Glutamatergic neuron (in vitro differentiated cells): ENCODE results near the gene SSBP3. TPM values are rescaled to one million over a fixed set of nuclear protein-coding genes. Genes with fewer than 3 reads are reported as not detected.

ENCODE experiments used
- DNase-seq: peaks from one replicate; pipeline ENCODE4 v3.0.0; 2022
- H3K27ac Mint-ChIP-seq: one replicate; pipeline ENCODE4 v1.8.0; 2020; ENCODE audit warnings: mild to moderate bottlenecking, mixed read lengths, inconsistent platforms; ENCODE audit not compliant: unreplicated experiment
- H3K27me3 Mint-ChIP-seq: one replicate; pipeline ENCODE4 v1.8.0; 2020; ENCODE audit warnings: mild to moderate bottlenecking, moderate library complexity, mixed read lengths, inconsistent platforms; ENCODE audit not compliant: unreplicated experiment
- H3K36me3 Mint-ChIP-seq: one replicate; pipeline ENCODE4 v1.8.0; 2020; ENCODE audit warnings: mild to moderate bottlenecking, mixed read lengths, inconsistent platforms; ENCODE audit not compliant: unreplicated experiment
- H3K4me1 Mint-ChIP-seq: one replicate; pipeline ENCODE4 v1.8.0; 2020; ENCODE audit warnings: mild to moderate bottlenecking, low read depth, mixed read lengths, inconsistent platforms; ENCODE audit not compliant: unreplicated experiment
- H3K4me3 Mint-ChIP-seq: one replicate; pipeline ENCODE4 v1.8.0; 2020; ENCODE audit warnings: mild to moderate bottlenecking, mixed read lengths, inconsistent platforms; ENCODE audit not compliant: unreplicated experiment
- H3K9me3 Mint-ChIP-seq: one replicate; pipeline ENCODE4 v1.8.0; 2020; ENCODE audit warnings: mild to moderate bottlenecking, moderate library complexity, mixed read lengths, inconsistent platforms; ENCODE audit not compliant: unreplicated experiment
- total RNA-seq: library from RNA; stranded (reverse); fragmentation: NEBNext Ultra II Directional; extraction: Animal tissue kit (Norgen Biotek cat#: 25700); gene quantifications from one replicate; pipeline ENCODE4 v1.2.1, GENCODE V29; 2021; ENCODE audit not compliant: unreplicated experiment
- TF ChIP-seq, protein P1 (sequence below): fragments of 200-600 bp; sonication (generic); IDR thresholded peaks from one replicate; pipeline ENCODE4 v1.5.0; 2021; ENCODE audit not compliant: partially characterized antibody, unreplicated experiment

The SSBP3 gene
- total RNA-seq, 1 donor from 2014 or later = 608 TPM

GRCh38 chr1:54328066-54328636 is 78.0 kb downstream of the SSBP3 start:
- TF ChIP-seq, protein P1, sequence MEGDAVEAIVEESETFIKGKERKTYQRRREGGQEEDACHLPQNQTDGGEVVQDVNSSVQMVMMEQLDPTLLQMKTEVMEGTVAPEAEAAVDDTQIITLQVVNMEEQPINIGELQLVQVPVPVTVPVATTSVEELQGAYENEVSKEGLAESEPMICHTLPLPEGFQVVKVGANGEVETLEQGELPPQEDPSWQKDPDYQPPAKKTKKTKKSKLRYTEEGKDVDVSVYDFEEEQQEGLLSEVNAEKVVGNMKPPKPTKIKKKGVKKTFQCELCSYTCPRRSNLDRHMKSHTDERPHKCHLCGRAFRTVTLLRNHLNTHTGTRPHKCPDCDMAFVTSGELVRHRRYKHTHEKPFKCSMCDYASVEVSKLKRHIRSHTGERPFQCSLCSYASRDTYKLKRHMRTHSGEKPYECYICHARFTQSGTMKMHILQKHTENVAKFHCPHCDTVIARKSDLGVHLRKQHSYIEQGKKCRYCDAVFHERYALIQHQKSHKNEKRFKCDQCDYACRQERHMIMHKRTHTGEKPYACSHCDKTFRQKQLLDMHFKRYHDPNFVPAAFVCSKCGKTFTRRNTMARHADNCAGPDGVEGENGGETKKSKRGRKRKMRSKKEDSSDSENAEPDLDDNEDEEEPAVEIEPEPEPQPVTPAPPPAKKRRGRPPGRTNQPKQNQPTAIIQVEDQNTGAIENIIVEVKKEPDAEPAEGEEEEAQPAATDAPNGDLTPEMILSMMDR = no peak
- Mint-ChIP-seq H3K27ac (peak overlapping the region; percentile 97), H3K27me3 (peaks cover 39% of the 10 kb centered on the region)

GRCh38 chr1:54327386-54328065 is 78.7 kb downstream of the SSBP3 start:
- no peaks in the 10 kb centered on the region for H3K36me3 Mint-ChIP-seq
- peaks cover 97% of the 10 kb centered on the region for H3K4me1 Mint-ChIP-seq
- DNase-seq = peak; percentile 72
- H3K27ac Mint-ChIP-seq = peak overlapping the region; percentile 97
- peaks cover 75% of the 10 kb centered on the region for H3K9me3 Mint-ChIP-seq
- peak overlapping the region; percentile 81 for H3K4me3 Mint-ChIP-seq
- TF ChIP-seq, protein P1 = no peak
- H3K27me3 Mint-ChIP-seq = peaks cover 40% of the 10 kb centered on the region

More at GRCh38 chr1:54328066-54328636, 78.0 kb downstream of the SSBP3 start:
- Mint-ChIP-seq H3K4me3 (peak overlapping the region; percentile 81), H3K36me3 (no peaks in the 10 kb centered on the region), H3K4me1 (peaks cover 97% of the 10 kb centered on the region), H3K9me3 (peaks cover 75% of the 10 kb centered on the region)
- peak; percentile 51 for DNase-seq

GRCh38 chr1:54326543-54327385 is 79.4 kb downstream of the SSBP3 start:
- Mint-ChIP-seq H3K4me1 (peaks cover 95% of the 10 kb centered on the region), H3K36me3 (no peaks in the 10 kb centered on the region)

DNA sequence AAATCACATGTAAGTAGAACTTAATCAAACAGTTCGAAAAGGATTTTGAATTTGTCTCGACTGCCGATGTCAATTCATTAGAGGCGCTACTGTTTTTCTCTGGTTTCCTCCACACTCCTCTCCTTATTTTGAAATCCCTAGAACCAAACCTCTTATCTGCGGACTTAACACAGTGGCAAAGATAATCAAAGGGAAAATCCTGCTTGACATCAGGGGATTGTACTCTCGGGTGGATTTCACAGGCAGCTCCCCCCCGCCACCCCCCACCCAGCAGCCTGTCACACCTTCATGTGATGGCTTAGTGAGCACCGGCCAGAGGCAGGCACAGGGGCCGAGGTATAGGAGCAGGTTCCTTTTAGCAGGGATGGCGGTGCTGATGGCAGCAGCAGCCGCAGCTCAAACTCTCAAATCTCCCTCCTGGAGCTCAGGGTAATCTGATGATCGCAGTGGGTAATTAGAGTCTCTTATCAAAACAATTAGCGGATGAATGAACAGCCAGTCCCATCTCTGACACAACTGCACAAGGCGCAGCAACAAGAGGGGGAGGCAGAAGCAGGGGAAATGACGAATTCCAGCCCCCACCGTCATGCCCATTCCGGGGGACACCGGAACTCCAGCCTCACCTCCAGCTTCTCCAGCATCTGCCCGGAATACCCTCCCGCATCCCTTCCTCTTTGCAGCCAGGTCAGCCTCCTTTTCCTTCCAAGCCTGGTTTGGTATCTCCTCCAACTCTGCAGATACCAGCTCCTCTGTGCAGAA is 80.3 kb downstream of the SSBP3 start:
- Mint-ChIP-seq H3K27ac (peak overlapping the region; percentile 97), H3K4me1 (peaks cover 92% of the 10 kb centered on the region), H3K36me3 (no peaks in the 10 kb centered on the region), H3K9me3 (peaks cover 71% of the 10 kb centered on the region), H3K27me3 (peaks cover 33% of the 10 kb centered on the region), H3K4me3 (peak overlapping the region; percentile 84)
- no peak for DNase-seq
- TF ChIP-seq, protein P1 = no peak

More at GRCh38 chr1:54326543-54327385, 79.4 kb downstream of the SSBP3 start:
- peak overlapping the region; percentile 97 for H3K27ac Mint-ChIP-seq
- TF ChIP-seq, protein P1 = no peak
- peaks cover 76% of the 10 kb centered on the region for H3K9me3 Mint-ChIP-seq
- peaks cover 36% of the 10 kb centered on the region for H3K27me3 Mint-ChIP-seq
- no peak for DNase-seq
- peak overlapping the region; percentile 84 for H3K4me3 Mint-ChIP-seq
